ENCODE measurements around the gene NCCRP1. TPM values are rescaled to one million over a fixed set of nuclear protein-coding genes. Genes with fewer than 3 reads are reported as not detected.

Gene NCCRP1
- total and polyA plus RNA-seq, 7 experiments from 2014 or later = not detected

GRCh38 chr19:39164289-39164688 is 32.5 kb upstream of the NCCRP1 start:
- Histone ChIP-seq H3K27ac (ENCODE audit: low read depth, low read length) (no peak overlapping the region), H3K4me3 (ENCODE audit: low read length) (no peak overlapping the region), H3K9me3 (ENCODE audit: control insufficient read depth in 2 of 3, low read length in 3 of 3) (no peaks in the 10 kb centered on the region), H3K4me1 (ENCODE audit: control insufficient read depth in 2 of 2, insufficient read depth in 2 of 2, low read length in 2 of 2) (no peaks in the 10 kb centered on the region), H3K36me3 (ENCODE audit: control insufficient read depth in 2 of 3, insufficient read depth in 3 of 3, low read length in 3 of 3) (peaks cover 0 to 15% (median 0%) of the 10 kb centered on the region in 3 experiments), H3K27me3 (ENCODE audit: control insufficient read depth in 2 of 2, insufficient read depth in 2 of 2, low read length in 2 of 2) (no peaks in the 10 kb centered on the region)
- intact Hi-C loops (cut with micrococcal nuclease) = no loop called here
- H3K27me3 Mint-ChIP-seq = no peaks in the 10 kb centered on the region
- peaks cover 0 to 18% (median 0%) of the 10 kb centered on the region in 7 donors for H3K4me1 Mint-ChIP-seq
- no peak overlapping the region for H3K4me3 Mint-ChIP-seq
- peak overlapping the region in 3 of 9 donors; percentile 30 to 71 (median 45) for H3K27ac Mint-ChIP-seq
- ChIA-PET POLR2A (no interaction called here), CTCF (no interaction called here)
- ATAC-seq (no peak), DNase-seq (no peak)
- no peaks in the 10 kb centered on the region for H3K9me3 Mint-ChIP-seq
- peaks cover 0 to 6% (median 0%) of the 10 kb centered on the region in 5 donors for H3K36me3 Mint-ChIP-seq

- peaks cover 0 to 6% (median 0%) of the 10 kb centered on the region in 5 donors for H3K36me3 Mint-ChIP-seq
- no peaks in the 10 kb centered on the region for H3K27me3 Mint-ChIP-seq
- no peak for DNase-seq
- no peak overlapping the region for H3K4me3 ChIP-seq (ENCODE audit: low read length)
- ATAC-seq = no peak
- intact Hi-C loops (cut with micrococcal nuclease) = no loop called here
- H3K27ac ChIP-seq (ENCODE audit: low read depth, low read length) = no peak overlapping the region
- CTCF ChIA-PET = no interaction called here
- peak overlapping the region in 1 of 9 donors; percentile 21 for H3K27ac Mint-ChIP-seq
- H3K4me1 Mint-ChIP-seq = peaks cover 0 to 17% (median 0%) of the 10 kb centered on the region in 7 donors
- POLR2A ChIA-PET = no interaction called here
- no peak overlapping the region for H3K4me3 Mint-ChIP-seq
- H3K4me1 ChIP-seq (ENCODE audit: control insufficient read depth in 2 of 2, insufficient read depth in 2 of 2, low read length in 2 of 2) = no peaks in the 10 kb centered on the region
- peaks cover 0 to 25% (median 0%) of the 10 kb centered on the region in 3 experiments for H3K36me3 ChIP-seq (ENCODE audit: control insufficient read depth in 2 of 3, insufficient read depth in 3 of 3, low read length in 3 of 3)
- no peaks in the 10 kb centered on the region for H3K9me3 Mint-ChIP-seq
- H3K27me3 ChIP-seq (ENCODE audit: control insufficient read depth in 2 of 2, insufficient read depth in 2 of 2, low read length in 2 of 2) = no peaks in the 10 kb centered on the region
- no peaks in the 10 kb centered on the region for H3K9me3 ChIP-seq (ENCODE audit: control insufficient read depth in 2 of 3, low read length in 3 of 3)
Observed at GRCh38 chr19:39165857-39166256, 30.9 kb upstream of the NCCRP1 start.

- intact Hi-C loops (cut with micrococcal nuclease) = no loop called here
- Histone ChIP-seq H3K4me3 (ENCODE audit: low read length) (no peak overlapping the region), H3K27ac (ENCODE audit: low read depth, low read length) (no peak overlapping the region), H3K36me3 (ENCODE audit: control insufficient read depth in 2 of 3, insufficient read depth in 3 of 3, low read length in 3 of 3) (peaks cover 0 to 34% (median 0%) of the 10 kb centered on the region in 3 experiments), H3K9me3 (ENCODE audit: control insufficient read depth in 2 of 3, low read length in 3 of 3) (no peaks in the 10 kb centered on the region), H3K4me1 (ENCODE audit: control insufficient read depth in 2 of 2, insufficient read depth in 2 of 2, low read length in 2 of 2) (no peaks in the 10 kb centered on the region), H3K27me3 (ENCODE audit: control insufficient read depth in 2 of 2, insufficient read depth in 2 of 2, low read length in 2 of 2) (no peaks in the 10 kb centered on the region)
- peaks cover 0 to 6% (median 0%) of the 10 kb centered on the region in 5 donors for H3K36me3 Mint-ChIP-seq
- no peak for ATAC-seq
- DNase-seq = no peak
- H3K9me3 Mint-ChIP-seq = no peaks in the 10 kb centered on the region
- CTCF ChIA-PET = no interaction called here
- H3K27ac Mint-ChIP-seq = no peak overlapping the region
- H3K4me1 Mint-ChIP-seq = peaks cover 0 to 15% (median 0%) of the 10 kb centered on the region in 7 donors
- H3K4me3 Mint-ChIP-seq = no peak overlapping the region
- no peaks in the 10 kb centered on the region for H3K27me3 Mint-ChIP-seq
- POLR2A ChIA-PET = no interaction called here
Observed at GRCh38 chr19:39166571-39167391, 30.0 kb upstream of the NCCRP1 start.

GRCh38 chr19:39167461-39168257 is 29.1 kb upstream of the NCCRP1 start:
- Histone ChIP-seq H3K27ac (ENCODE audit: low read depth, low read length) (no peak overlapping the region), H3K9me3 (ENCODE audit: control insufficient read depth in 2 of 3, low read length in 3 of 3) (no peaks in the 10 kb centered on the region), H3K27me3 (ENCODE audit: control insufficient read depth in 2 of 2, insufficient read depth in 2 of 2, low read length in 2 of 2) (no peaks in the 10 kb centered on the region), H3K4me3 (ENCODE audit: low read length) (no peak overlapping the region), H3K36me3 (ENCODE audit: control insufficient read depth in 2 of 3, insufficient read depth in 3 of 3, low read length in 3 of 3) (peaks cover 0 to 42% (median 0%) of the 10 kb centered on the region in 3 experiments), H3K4me1 (ENCODE audit: control insufficient read depth in 2 of 2, insufficient read depth in 2 of 2, low read length in 2 of 2) (no peaks in the 10 kb centered on the region)
- ChIA-PET CTCF (no interaction called here), POLR2A (no interaction called here)
- peaks cover 0 to 11% (median 0%) of the 10 kb centered on the region in 7 donors for H3K4me1 Mint-ChIP-seq
- H3K36me3 Mint-ChIP-seq = peaks cover 0 to 6% (median 0%) of the 10 kb centered on the region in 5 donors
- no peak for ATAC-seq
- H3K27ac Mint-ChIP-seq = no peak overlapping the region
- H3K9me3 Mint-ChIP-seq = no peaks in the 10 kb centered on the region
- no peak for DNase-seq
- intact Hi-C loops (cut with micrococcal nuclease) = no loop called here
- H3K4me3 Mint-ChIP-seq = no peak overlapping the region
- H3K27me3 Mint-ChIP-seq = no peaks in the 10 kb centered on the region

- no peak overlapping the region for H3K27ac ChIP-seq (ENCODE audit: low read depth, low read length)
- H3K4me1 ChIP-seq (ENCODE audit: control insufficient read depth in 2 of 2, insufficient read depth in 2 of 2, low read length in 2 of 2) = no peaks in the 10 kb centered on the region
- intact Hi-C loops (cut with micrococcal nuclease) = no loop called here
- Mint-ChIP-seq H3K9me3 (no peaks in the 10 kb centered on the region), H3K36me3 (peaks cover 0 to 6% (median 0%) of the 10 kb centered on the region in 5 donors), H3K27me3 (no peaks in the 10 kb centered on the region), H3K4me1 (peaks cover 0 to 7% (median 0%) of the 10 kb centered on the region in 7 donors), H3K27ac (peak overlapping the region in 1 of 9 donors; percentile 14), H3K4me3 (no peak overlapping the region)
- ATAC-seq (no peak), DNase-seq (no peak)
- no peaks in the 10 kb centered on the region for H3K9me3 ChIP-seq (ENCODE audit: control insufficient read depth in 2 of 3, low read length in 3 of 3)
- POLR2A ChIA-PET = no interaction called here
- no peaks in the 10 kb centered on the region for H3K27me3 ChIP-seq (ENCODE audit: control insufficient read depth in 2 of 2, insufficient read depth in 2 of 2, low read length in 2 of 2)
- H3K36me3 ChIP-seq (ENCODE audit: control insufficient read depth in 2 of 3, insufficient read depth in 3 of 3, low read length in 3 of 3) = peaks cover 0 to 51% (median 0%) of the 10 kb centered on the region in 3 experiments
- H3K4me3 ChIP-seq (ENCODE audit: low read length) = no peak overlapping the region
- CTCF ChIA-PET = no interaction called here
Observed at GRCh38 chr19:39168258-39169142, 28.3 kb upstream of the NCCRP1 start.

- Mint-ChIP-seq H3K9me3 (no peaks in the 10 kb centered on the region), H3K36me3 (peaks cover 0 to 6% (median 0%) of the 10 kb centered on the region in 5 donors), H3K4me1 (peaks cover 0 to 4% (median 0%) of the 10 kb centered on the region in 7 donors), H3K27me3 (no peaks in the 10 kb centered on the region), H3K4me3 (no peak overlapping the region), H3K27ac (no peak overlapping the region)
- ChIA-PET CTCF (no interaction called here), POLR2A (no interaction called here)
- no peak overlapping the region for H3K4me3 ChIP-seq (ENCODE audit: low read length)
- H3K27me3 ChIP-seq (ENCODE audit: control insufficient read depth in 2 of 2, insufficient read depth in 2 of 2, low read length in 2 of 2) = no peaks in the 10 kb centered on the region
- no peak overlapping the region for H3K27ac ChIP-seq (ENCODE audit: low read depth, low read length)
- ATAC-seq (no peak), DNase-seq (no peak)
- H3K9me3 ChIP-seq (ENCODE audit: control insufficient read depth in 2 of 3, low read length in 3 of 3) = no peaks in the 10 kb centered on the region
- intact Hi-C loops (cut with micrococcal nuclease) = no loop called here
- peaks cover 0 to 53% (median 0%) of the 10 kb centered on the region in 3 experiments for H3K36me3 ChIP-seq (ENCODE audit: control insufficient read depth in 2 of 3, insufficient read depth in 3 of 3, low read length in 3 of 3)
- no peaks in the 10 kb centered on the region for H3K4me1 ChIP-seq (ENCODE audit: control insufficient read depth in 2 of 2, insufficient read depth in 2 of 2, low read length in 2 of 2)
Observed at GRCh38 chr19:39169143-39169810, 27.5 kb upstream of the NCCRP1 start.

All from naive thymus-derived CD4-positive, alpha-beta T cell (primary cell).